Measurements from ENCODE around the gene GSN.

Gene GSN

DNA sequence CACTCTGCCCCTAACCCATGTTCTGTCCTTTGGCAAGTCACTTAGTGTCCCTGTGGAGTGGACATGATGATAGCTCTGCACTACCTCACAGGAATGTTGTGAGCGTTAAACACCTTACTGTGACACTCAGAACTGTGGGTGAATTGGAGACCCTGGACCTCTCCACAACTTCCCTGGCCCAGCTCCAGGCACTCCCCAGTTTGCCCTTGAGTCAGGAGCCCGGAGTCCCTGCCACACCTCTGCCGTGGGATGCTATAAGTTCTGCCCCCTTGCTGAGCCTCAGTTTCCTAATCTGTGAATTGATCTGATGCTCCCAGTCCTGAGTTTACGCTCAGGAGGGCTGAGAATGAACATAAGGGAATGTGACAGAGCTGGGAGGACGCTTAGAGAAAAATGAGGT, 34.4 kb downstream of the GSN start:
- Histone ChIP-seq H3K36me3 (ENCODE audit: control insufficient read depth, insufficient read depth, low read length) (no peaks in the 10 kb centered on the region), H3K27me3 (replicated peaks; ENCODE audit: control insufficient read depth, insufficient read depth, low read length) (0 out of 2 replicates have a peak, but pooled peaks cover 2% of the 10 kb centered on the region), H3K4me3 (replicated peaks; ENCODE audit: low read depth, low read length) (no peak overlapping the region)
- no peak for DNase-seq (ENCODE audit: extremely low read depth, insufficient read length)
- TF ChIP-seq, protein P1, sequence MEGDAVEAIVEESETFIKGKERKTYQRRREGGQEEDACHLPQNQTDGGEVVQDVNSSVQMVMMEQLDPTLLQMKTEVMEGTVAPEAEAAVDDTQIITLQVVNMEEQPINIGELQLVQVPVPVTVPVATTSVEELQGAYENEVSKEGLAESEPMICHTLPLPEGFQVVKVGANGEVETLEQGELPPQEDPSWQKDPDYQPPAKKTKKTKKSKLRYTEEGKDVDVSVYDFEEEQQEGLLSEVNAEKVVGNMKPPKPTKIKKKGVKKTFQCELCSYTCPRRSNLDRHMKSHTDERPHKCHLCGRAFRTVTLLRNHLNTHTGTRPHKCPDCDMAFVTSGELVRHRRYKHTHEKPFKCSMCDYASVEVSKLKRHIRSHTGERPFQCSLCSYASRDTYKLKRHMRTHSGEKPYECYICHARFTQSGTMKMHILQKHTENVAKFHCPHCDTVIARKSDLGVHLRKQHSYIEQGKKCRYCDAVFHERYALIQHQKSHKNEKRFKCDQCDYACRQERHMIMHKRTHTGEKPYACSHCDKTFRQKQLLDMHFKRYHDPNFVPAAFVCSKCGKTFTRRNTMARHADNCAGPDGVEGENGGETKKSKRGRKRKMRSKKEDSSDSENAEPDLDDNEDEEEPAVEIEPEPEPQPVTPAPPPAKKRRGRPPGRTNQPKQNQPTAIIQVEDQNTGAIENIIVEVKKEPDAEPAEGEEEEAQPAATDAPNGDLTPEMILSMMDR (IDR thresholded peaks at IDR 0.05; ENCODE audit: insufficient read depth, low read length, poor library complexity, severe bottlenecking), result no peak

DNA sequence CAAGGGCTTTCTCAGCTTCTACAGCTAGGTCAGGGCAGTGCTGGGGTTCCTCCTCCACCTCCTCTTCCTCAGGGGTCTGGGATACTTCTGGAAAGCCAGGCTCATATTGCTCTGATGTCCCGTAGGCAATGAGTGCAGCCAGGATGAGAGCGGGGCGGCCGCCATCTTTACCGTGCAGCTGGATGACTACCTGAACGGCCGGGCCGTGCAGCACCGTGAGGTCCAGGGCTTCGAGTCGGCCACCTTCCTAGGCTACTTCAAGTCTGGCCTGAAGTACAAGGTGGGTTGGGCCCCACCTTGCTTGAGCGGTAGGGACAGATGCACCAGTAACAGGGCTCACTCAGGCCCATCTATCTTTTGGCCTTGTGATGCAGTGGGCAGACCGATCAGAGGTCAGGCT, 34.8 kb downstream of the GSN start:
- H3K27me3 ChIP-seq (replicated peaks; ENCODE audit: control insufficient read depth, insufficient read depth, low read length), result 0 out of 2 replicates have a peak, but pooled peaks cover 2% of the 10 kb centered on the region
- DNase-seq (ENCODE audit: extremely low read depth, insufficient read length), result no peak
- H3K4me3 ChIP-seq (replicated peaks; ENCODE audit: low read depth, low read length), result no peak overlapping the region
- no peaks in the 10 kb centered on the region for H3K36me3 ChIP-seq (ENCODE audit: control insufficient read depth, insufficient read depth, low read length)
- TF ChIP-seq, protein P1 (IDR thresholded peaks at IDR 0.05; ENCODE audit: insufficient read depth, low read length, poor library complexity, severe bottlenecking), result no peak

DNA sequence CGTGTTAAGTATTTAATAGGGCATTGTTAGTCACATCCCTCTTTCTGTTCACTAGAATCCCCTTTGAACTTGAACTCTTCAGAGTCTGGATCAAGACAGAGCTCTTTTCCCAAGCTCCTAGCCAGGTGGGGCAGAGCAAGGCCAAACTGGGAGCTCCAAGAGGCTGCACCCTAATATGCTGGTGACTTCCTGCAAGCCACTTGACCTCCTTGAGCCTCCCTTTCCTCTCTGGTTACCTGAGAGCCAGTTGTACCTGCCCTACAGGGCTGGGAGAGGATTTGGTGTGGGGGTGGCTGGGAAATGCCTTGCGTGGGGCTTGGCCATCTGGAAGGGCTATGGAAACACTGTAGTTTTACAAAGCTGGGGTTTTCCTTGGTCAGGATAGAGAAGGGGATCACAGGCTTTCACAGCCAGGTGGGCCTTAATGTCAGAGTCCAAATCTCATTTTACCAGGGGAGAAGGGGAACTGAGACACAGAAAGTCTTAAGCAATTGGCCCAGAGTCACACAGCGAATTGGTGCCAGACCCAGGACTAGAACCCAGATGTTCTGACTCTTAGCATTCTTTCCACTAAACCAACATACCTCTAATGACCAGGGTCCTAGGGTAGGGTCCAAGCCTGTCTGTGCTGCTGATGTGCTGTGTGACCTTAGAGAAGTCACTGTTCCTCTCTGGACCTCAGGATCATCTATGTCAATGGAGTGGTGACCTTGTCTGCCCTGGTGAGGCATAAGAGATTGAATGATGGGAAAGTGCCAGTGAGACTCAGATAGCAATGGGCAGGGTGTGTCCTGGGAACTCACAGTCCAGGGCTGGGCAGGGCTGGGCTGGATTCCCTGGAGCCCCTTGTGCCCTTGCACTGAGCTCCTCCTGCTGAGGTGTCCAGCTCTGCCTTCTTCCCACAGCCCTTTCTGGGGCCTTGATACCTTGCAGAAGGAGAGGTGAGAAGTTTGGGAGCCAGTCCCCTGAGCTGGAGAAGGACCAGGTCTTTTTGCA, 35.8 kb downstream of the GSN start:
- no peak for DNase-seq (ENCODE audit: extremely low read depth, insufficient read length)
- 0 out of 2 replicates have a peak, but pooled peaks cover 2% of the 10 kb centered on the region for H3K27me3 ChIP-seq (replicated peaks; ENCODE audit: control insufficient read depth, insufficient read depth, low read length)
- TF ChIP-seq, protein P1 (IDR thresholded peaks at IDR 0.05; ENCODE audit: insufficient read depth, low read length, poor library complexity, severe bottlenecking), result no peak
- no peak overlapping the region for H3K4me3 ChIP-seq (replicated peaks; ENCODE audit: low read depth, low read length)
- H3K36me3 ChIP-seq (ENCODE audit: control insufficient read depth, insufficient read depth, low read length), result no peaks in the 10 kb centered on the region

DNA sequence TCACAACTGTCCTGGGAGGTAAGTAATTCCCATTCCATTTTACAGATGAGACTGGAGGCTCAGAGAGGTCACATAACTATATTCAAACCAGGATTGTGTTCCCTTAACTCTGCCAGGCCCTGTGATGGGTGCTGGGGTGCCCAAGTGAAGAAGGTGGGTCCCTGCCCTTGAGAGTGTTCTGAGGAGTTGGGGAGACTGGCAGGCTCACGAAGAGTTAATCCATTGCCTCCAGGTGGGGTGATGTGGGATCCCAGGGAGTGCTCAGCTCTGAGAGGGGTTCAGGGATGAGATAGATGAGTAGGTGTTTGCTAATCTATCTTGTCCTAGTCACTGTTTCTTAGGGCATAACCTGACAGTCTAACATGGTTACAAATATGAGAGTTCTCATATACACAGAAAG, 36.7 kb downstream of the GSN start:
- Histone ChIP-seq H3K4me3 (replicated peaks; ENCODE audit: low read depth, low read length) (no peak overlapping the region), H3K36me3 (ENCODE audit: control insufficient read depth, insufficient read depth, low read length) (no peaks in the 10 kb centered on the region), H3K27me3 (replicated peaks; ENCODE audit: control insufficient read depth, insufficient read depth, low read length) (0 out of 2 replicates have a peak, but pooled peaks cover 2% of the 10 kb centered on the region)
- TF ChIP-seq, protein P1 (IDR thresholded peaks at IDR 0.05; ENCODE audit: insufficient read depth, low read length, poor library complexity, severe bottlenecking), result no peak
- DNase-seq (ENCODE audit: extremely low read depth, insufficient read length), result no peak

DNA sequence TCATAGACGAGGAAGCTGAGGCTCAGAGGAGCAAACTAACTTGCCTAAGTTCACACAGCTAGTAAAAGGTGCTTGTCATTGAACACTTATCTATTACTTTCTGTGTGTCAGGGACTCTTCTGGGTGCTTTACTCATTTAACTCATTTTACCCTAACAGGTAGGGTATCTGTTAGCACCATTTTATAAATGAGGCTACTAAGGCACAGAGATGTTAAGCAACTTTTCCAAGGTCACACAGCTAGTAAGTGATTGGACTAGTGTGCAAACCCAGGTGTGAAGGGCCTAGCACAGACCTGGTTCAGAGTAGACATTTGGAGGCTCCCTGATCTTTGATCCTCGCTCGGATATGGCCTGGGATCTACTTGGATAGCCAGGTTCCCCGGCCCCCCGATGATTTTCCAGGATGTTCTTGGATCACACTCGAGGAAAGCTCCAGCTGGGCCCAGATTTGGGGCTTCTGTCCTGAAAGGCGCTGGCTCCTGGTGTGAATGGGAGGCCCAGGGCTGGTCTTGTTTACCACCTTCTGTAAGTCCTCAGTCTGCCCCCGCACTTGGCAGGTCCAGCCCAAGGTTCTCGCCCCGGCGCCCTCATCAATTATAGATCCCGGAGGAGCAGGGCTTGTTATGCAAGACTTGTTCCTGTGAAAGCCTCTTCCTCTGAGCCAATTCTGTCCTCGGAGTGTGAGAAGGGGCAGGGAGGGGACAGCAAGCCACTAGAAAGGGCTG, 37.5 kb downstream of the GSN start:
- TF ChIP-seq, protein P1 (IDR thresholded peaks at IDR 0.05; ENCODE audit: insufficient read depth, low read length, poor library complexity, severe bottlenecking), result no peak
- H3K27me3 ChIP-seq (replicated peaks; ENCODE audit: control insufficient read depth, insufficient read depth, low read length), result 0 out of 2 replicates have a peak, but pooled peaks cover 2% of the 10 kb centered on the region
- no peaks in the 10 kb centered on the region for H3K36me3 ChIP-seq (ENCODE audit: control insufficient read depth, insufficient read depth, low read length)
- DNase-seq (ENCODE audit: extremely low read depth, insufficient read length), result no peak
- H3K4me3 ChIP-seq (replicated peaks; ENCODE audit: low read depth, low read length), result no peak overlapping the region
